GM12801 (cell line): ENCODE results near the gene CDH4.

Source experiments
- TF ChIP-seq, protein P1 (sequence below): IDR thresholded peaks from one replicate; pipeline ENCODE4 v1.5.1; 2011; ENCODE audit warnings: control low read depth; ENCODE audit not compliant: insufficient read length; ENCODE audit errors: extremely low read depth

Gene CDH4

DNA sequence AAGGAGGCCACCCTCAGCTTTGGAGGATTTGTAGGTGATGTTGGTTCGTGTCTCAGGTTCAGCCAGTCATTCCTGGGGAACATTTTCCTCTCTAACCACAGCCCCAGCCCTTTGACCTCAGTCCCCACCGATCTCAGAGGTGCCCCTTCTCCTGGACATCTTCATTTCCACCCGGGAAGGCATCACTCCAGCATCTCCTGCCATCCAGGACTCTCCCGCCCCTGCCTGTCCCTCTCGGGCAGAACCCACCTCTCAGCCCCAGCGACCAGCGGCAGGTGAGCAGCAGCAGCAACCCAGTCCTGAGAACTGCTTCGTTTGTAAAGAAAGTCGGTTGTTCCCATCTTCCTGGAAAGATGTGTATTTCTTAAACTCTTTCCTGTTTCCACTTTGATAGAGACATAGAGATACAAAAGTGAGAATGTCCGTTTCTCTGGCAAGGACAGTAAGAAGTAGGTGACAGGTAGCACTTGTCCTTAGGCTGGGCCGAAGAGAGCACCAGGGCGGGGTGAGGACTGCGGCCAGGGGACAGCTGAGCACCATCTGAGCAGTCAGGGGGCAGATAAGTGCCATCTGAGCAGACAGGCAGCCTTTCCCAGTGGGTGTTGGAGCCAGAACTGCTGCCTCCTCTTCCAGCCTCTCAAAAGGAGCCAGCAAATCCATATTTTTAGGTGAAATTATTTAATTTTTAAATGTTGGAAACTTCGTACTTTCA, 142.2 kb downstream of the CDH4 start:
- TF ChIP-seq, protein P1, sequence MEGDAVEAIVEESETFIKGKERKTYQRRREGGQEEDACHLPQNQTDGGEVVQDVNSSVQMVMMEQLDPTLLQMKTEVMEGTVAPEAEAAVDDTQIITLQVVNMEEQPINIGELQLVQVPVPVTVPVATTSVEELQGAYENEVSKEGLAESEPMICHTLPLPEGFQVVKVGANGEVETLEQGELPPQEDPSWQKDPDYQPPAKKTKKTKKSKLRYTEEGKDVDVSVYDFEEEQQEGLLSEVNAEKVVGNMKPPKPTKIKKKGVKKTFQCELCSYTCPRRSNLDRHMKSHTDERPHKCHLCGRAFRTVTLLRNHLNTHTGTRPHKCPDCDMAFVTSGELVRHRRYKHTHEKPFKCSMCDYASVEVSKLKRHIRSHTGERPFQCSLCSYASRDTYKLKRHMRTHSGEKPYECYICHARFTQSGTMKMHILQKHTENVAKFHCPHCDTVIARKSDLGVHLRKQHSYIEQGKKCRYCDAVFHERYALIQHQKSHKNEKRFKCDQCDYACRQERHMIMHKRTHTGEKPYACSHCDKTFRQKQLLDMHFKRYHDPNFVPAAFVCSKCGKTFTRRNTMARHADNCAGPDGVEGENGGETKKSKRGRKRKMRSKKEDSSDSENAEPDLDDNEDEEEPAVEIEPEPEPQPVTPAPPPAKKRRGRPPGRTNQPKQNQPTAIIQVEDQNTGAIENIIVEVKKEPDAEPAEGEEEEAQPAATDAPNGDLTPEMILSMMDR = no peak

DNA sequence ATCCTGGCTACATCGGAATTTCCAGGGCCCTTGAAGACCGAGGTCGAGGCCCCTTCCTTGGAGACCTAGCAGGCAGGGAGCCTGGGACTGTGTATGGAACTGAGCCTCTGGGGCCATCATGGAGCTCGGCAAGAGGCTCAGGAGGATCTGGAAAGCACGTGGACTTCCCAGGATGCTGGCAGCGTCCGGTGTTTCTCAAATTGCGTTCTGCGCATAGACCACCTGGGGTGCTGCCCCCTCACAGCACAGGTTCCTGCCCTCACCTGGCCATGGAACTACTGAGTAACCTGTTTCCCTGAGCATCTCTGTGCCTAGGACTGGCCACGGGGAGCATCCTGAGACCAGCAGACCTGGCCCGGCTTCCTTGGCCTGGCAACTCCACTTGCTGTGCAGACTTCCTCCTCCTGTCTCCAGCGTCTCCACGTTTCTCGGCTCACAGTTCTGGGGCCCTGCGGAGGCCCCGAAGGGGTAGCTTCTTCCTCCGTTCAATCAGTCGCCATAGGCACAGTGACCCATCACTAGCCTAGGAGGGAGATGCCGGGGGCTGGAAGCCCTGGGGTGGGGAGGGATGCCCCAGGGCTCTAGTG, 144.3 kb downstream of the CDH4 start:
- TF ChIP-seq, protein P1 = no peak

DNA sequence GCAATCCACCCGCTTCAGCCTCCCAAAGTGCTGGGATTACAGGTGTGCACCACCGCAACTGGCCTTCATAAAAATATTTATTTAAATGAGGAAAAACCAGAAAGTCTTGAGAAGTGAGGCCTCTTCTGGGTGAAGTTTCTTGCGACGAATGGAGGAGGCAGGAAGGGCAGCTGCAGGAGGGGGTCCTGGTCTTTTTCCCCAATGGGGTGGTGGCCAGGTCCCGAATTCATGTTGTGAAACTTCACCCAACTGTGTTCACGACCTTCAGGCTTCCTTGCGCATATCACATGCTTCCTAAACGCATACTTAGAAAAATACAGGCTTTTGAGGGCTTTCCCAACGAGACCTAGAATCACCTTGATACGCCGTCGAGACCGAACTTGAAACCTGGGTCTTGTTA, 145.1 kb downstream of the CDH4 start:
- TF ChIP-seq, protein P1 = no peak

DNA sequence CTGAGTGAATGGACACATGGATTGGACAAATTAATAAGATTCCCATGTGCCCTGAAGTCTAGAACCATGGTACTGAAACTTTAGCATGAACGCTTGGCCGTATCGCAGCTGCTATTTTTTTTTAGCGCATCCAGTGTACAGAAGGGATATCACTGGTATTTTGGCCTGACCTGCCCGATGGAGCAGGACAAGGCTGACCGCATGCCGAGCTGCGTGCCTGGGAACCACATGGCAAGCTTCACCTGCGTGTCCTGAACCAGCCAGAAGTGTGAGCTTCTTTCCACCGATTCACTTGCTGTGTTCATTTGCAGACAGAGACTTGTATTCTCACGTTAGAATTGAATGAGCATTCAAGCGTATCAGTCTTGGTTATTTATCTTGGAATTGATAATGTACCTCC, 145.7 kb downstream of the CDH4 start:
- TF ChIP-seq, protein P1 = no peak

DNA sequence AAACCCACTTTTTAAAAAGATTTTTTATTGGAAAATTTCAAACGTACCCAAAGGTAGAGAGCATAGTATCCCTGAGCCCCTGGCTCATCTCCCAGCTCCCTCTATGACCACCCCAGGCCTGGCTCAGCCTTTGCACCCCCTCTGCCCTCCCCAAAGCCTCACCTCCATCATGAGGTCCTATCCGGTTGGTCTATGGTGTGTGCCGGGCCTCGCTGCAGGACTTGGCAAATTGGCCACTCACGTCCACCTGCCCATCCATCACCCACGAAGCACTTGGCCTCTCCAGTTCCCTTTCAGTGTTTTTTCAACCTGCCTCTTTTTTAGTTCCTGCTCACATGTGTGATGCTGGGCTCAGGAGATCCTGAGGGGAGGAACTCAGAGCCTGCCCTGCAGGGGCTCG, 147.4 kb downstream of the CDH4 start:
- TF ChIP-seq, protein P1 = no peak

DNA sequence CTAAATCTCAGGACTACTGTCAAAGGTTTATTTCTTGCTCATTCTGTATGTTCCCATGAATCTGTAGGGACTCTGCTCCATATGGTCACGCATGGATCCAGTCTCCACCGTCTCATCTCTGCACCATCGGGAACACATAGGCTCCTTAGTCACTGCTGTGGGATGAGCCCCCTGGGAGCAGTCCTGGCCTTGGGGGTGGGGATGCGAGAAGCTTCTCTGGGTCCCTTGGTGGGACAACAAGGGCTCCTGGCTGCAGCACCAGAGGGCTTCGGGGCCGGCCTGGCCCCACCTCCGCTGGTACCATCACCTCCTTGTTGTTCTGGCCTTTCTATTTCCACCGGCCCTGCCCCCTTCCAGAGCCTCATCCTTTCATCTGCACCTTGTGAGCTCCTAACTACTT, 148.4 kb downstream of the CDH4 start:
- TF ChIP-seq, protein P1 = no peak

DNA sequence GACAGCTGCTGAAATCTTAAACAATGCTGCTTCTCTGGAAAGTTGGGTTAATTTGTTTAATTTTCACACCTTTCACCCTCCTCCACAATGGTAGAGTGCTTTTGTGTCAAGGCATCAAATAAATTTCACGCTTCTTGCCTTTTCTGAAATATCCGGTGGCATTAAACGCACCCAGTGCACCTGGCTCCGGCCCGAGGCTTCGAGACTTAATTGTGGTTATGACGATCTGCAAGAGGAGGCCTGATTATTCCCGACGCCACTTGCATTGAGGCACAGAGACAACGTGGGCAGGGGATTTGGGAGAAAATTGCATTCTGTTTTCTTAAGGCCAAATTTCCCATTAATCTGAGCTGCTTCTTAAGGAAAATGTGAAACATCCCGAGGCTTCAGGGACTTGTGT, 152.2 kb downstream of the CDH4 start:
- TF ChIP-seq, protein P1 = no peak
